ENCODE data around the gene KCNN2.

DNA sequence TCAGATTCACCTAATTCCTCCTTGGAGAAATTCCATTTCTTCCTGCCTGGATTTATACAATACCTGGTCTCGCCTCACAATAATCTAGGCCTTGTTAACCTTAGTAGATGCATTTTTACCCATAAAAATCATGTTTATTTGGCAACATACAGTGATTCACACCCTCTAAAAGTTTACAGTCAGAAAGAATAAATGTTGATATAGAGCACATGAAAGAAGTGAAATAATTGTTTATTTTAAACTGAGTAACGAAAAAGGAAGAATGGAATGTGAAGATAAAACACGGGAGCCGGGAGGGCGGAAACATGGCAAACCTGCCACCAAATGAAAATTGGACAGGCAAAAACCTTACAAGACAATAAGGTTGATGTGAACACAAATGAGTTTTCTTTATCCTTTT lies 28.9 kb upstream of the KCNN2 start:
- no peak for TF ChIP-seq RAD21 (IDR thresholded peaks at IDR 0.05; ENCODE audit: low read depth)
- TF ChIP-seq EZH2 (IDR thresholded peaks at IDR 0.05) = no peak
- TF ChIP-seq, protein P1, sequence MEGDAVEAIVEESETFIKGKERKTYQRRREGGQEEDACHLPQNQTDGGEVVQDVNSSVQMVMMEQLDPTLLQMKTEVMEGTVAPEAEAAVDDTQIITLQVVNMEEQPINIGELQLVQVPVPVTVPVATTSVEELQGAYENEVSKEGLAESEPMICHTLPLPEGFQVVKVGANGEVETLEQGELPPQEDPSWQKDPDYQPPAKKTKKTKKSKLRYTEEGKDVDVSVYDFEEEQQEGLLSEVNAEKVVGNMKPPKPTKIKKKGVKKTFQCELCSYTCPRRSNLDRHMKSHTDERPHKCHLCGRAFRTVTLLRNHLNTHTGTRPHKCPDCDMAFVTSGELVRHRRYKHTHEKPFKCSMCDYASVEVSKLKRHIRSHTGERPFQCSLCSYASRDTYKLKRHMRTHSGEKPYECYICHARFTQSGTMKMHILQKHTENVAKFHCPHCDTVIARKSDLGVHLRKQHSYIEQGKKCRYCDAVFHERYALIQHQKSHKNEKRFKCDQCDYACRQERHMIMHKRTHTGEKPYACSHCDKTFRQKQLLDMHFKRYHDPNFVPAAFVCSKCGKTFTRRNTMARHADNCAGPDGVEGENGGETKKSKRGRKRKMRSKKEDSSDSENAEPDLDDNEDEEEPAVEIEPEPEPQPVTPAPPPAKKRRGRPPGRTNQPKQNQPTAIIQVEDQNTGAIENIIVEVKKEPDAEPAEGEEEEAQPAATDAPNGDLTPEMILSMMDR (IDR thresholded peaks at IDR 0.05 in 2 of 3, conservative IDR thresholded peaks at IDR 0.05 in 1 of 3; ENCODE audit: borderline replicate concordance in 1 of 3, insufficient read depth in 1 of 3, low read depth in 2 of 3, low read length in 2 of 3) = no peak
- no peak for TF ChIP-seq EZH2phosphoT487 (IDR thresholded peaks at IDR 0.05; ENCODE audit: borderline replicate concordance)
- no peak for TF ChIP-seq FOSL1 (IDR thresholded peaks at IDR 0.05; ENCODE audit: low read depth)
- TF ChIP-seq POLR2A (IDR thresholded peaks at IDR 0.05; ENCODE audit: borderline replicate concordance, extremely low read depth, insufficient read depth, insufficient read length) = no peak
- TF ChIP-seq, protein P2, sequence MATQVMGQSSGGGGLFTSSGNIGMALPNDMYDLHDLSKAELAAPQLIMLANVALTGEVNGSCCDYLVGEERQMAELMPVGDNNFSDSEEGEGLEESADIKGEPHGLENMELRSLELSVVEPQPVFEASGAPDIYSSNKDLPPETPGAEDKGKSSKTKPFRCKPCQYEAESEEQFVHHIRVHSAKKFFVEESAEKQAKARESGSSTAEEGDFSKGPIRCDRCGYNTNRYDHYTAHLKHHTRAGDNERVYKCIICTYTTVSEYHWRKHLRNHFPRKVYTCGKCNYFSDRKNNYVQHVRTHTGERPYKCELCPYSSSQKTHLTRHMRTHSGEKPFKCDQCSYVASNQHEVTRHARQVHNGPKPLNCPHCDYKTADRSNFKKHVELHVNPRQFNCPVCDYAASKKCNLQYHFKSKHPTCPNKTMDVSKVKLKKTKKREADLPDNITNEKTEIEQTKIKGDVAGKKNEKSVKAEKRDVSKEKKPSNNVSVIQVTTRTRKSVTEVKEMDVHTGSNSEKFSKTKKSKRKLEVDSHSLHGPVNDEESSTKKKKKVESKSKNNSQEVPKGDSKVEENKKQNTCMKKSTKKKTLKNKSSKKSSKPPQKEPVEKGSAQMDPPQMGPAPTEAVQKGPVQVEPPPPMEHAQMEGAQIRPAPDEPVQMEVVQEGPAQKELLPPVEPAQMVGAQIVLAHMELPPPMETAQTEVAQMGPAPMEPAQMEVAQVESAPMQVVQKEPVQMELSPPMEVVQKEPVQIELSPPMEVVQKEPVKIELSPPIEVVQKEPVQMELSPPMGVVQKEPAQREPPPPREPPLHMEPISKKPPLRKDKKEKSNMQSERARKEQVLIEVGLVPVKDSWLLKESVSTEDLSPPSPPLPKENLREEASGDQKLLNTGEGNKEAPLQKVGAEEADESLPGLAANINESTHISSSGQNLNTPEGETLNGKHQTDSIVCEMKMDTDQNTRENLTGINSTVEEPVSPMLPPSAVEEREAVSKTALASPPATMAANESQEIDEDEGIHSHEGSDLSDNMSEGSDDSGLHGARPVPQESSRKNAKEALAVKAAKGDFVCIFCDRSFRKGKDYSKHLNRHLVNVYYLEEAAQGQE (IDR thresholded peaks at IDR 0.05; ENCODE audit: low read depth) = no peak
- TF ChIP-seq EGR1 (IDR thresholded peaks at IDR 0.05; ENCODE audit: low read depth) = no peak
